Vagina (tissue), 2 donors: Measurements from ENCODE around the gene SAE1. TPM values are rescaled to one million over a fixed set of nuclear protein-coding genes. Genes with fewer than 3 reads are reported as not detected.

Source experiments
- DNase-seq, 2 donors: peaks; one replicate each; pipeline ENCODE4 v3.0.0-alpha.2; 2017; ENCODE audit errors: extremely low spot score in 2 of 2
- H3K27ac ChIP-seq: fragments of 200-600 bp; sonication (generic); one replicate; pipeline ENCODE4 v1.5.1; 2019
- H3K27me3 ChIP-seq: fragments of 200-600 bp; sonication (generic); one replicate; pipeline ENCODE4 v1.5.1; 2019
- H3K36me3 ChIP-seq, 2 donors: fragments of 200-600 bp; sonication (generic); one replicate each; pipeline ENCODE4 v1.5.1; 2017 to 2019
- H3K4me1 ChIP-seq: fragments of 200-600 bp; sonication (generic); one replicate; pipeline ENCODE4 v1.5.1; 2019
- H3K4me3 ChIP-seq, 2 donors: fragments of 200-600 bp; sonication (generic); 1 replicate in 1 of 2; 2 replicates in 1 of 2; pipeline ENCODE4 v1.5.1; 2016 to 2019
- H3K9me3 ChIP-seq: fragments of 200-600 bp; sonication (generic); one replicate; pipeline ENCODE4 v1.5.1; 2019
- POLR2A ChIP-seq, 2 donors: fragments of 450-650 bp; IDR thresholded peaks; one replicate each; pipeline ENCODE4 v1.6.1; 2017; ENCODE audit warnings: antibody characterized with exemption in 2 of 2, mild to moderate bottlenecking in 2 of 2, moderate library complexity in 2 of 2
- POLR2AphosphoS5 ChIP-seq, 2 donors: sonication (generic); formaldehyde crosslinking; IDR thresholded peaks; one replicate each; pipeline ENCODE4 v1.9.0; 2017; ENCODE audit warnings: antibody characterized with exemption in 2 of 2, mild to moderate bottlenecking in 2 of 2, low read depth in 1 of 2; ENCODE audit not compliant: insufficient read depth in 1 of 2
- intact Hi-C: fragments of 100-400 bp; cut with DNase I; formaldehyde crosslinking; loops from one replicate; pipeline ENCODE4 v1.15.1; 2023
- total RNA-seq: library from RNA; depleted of rRNA; stranded (reverse); fragments of >200 nt; gene quantifications from one replicate; pipeline ENCODE4 v1.2.3, GENCODE V29; 2016
- TF ChIP-seq, protein P1 (sequence below), 3 experiments: fragments of 450-650 bp in 2 of 3; fragments of 200-600 bp in 1 of 3; sonication (generic) in 1 of 3; IDR thresholded peaks; one replicate each; pipeline ENCODE4 v1.5.1; 2017 to 2019; ENCODE audit warnings: antibody characterized with exemption in 3 of 3, mild to moderate bottlenecking in 2 of 3, moderate library complexity in 2 of 3

SAE1 gene
- total RNA-seq, 1 donor from 2014 or later, result 32.7 TPM

- H3K9me3 ChIP-seq, result no peaks in the 10 kb centered on the region
- no peak for DNase-seq
- H3K4me3 ChIP-seq, result peak overlapping the region; percentile 83 to 89
- H3K27ac ChIP-seq, result peak overlapping the region; percentile 98
- intact Hi-C loops, result no loop called here
- H3K36me3 ChIP-seq, result no peaks in the 10 kb centered on the region
- peaks cover 44% of the 10 kb centered on the region for H3K4me1 ChIP-seq
- TF ChIP-seq POLR2AphosphoS5 (IDR thresholded peaks at IDR 0.05; ENCODE audit: insufficient read depth in 1 of 2, low read depth in 1 of 2), result no peak
- no peak for TF ChIP-seq POLR2A (IDR thresholded peaks at IDR 0.05)
- no peaks in the 10 kb centered on the region for H3K27me3 ChIP-seq
Observed at GRCh38 chr19:47111006-47111621, 19.5 kb upstream of the SAE1 start.

DNA sequence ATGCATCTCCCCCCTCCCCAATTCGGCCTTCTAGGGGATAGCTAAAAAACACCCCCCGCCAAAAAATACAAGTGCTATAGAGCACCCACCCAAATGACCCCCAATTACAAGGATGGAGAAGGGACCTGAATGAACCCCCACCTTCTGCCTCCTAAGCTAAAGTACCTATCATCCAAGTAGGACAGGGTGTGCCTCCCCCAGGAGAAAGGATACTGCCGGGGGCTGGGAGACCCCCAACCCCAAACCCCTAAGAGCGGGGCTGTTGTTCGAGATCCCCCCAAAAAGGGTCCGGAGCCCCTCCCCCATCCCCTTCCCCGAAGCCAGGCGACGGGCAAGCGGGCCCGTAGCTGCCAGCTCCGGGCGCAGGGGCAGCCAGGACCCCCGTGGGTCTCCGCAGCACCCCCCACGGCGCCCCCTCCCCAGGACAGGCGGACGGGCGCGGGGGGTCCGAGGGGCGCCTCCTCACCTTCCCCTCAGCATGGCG, 18.9 kb upstream of the SAE1 start:
- H3K4me1 ChIP-seq, result peaks cover 38% of the 10 kb centered on the region
- no peaks in the 10 kb centered on the region for H3K27me3 ChIP-seq
- DNase-seq, result no peak
- no peak for TF ChIP-seq POLR2A (IDR thresholded peaks at IDR 0.05)
- TF ChIP-seq POLR2AphosphoS5 (IDR thresholded peaks at IDR 0.05; ENCODE audit: insufficient read depth in 1 of 2, low read depth in 1 of 2), result peak in 1 of 2 donors; percentile 73
- no peaks in the 10 kb centered on the region for H3K36me3 ChIP-seq
- peak overlapping the region; percentile 98 for H3K27ac ChIP-seq
- peak overlapping the region; percentile 83 to 89 for H3K4me3 ChIP-seq
- H3K9me3 ChIP-seq, result no peaks in the 10 kb centered on the region
- intact Hi-C loops, result no loop called here

DNA sequence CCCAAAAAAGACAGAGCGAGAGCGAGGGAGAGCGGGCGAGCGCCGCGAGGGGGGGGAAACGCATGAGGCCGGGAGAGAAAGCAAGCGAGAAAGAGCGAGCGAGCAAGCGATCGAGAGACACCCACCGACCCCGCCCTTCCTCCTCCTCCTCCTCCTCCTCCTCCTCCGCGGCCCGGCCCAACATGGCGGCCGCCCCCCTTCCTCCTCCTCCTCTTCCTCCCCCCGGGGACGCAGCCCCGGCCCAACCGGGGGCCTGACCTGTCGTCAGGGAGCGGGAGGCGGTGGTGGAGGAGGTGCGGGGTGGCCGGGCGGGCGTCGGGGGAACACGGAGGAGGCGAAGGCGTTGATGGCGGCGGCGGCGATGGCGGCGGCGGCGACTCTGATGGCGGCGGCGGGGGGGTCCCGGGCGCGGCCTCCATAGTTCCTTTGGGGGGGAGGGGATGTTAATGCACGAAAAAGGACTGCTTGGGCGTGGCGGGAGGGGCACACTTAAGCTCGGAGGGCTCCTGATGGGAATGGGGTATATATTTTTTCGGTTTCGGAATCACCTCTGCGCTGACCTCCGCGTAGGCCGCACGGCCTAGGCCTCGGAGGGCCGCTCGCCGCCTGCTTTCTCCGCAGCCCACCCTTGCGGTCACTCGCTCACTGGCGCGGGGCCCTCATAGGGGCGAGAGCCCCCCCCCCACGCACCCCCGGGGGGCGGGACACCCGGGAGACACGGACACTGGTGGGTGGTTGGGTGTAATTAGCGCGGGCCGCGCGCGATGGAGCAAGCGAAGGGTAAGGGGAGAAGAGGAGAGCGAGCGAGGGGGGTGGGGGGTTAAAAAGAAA, 18.3 kb upstream of the SAE1 start:
- Histone ChIP-seq H3K4me3 (peak overlapping the region; percentile 83 to 89), H3K36me3 (no peaks in the 10 kb centered on the region), H3K27ac (peak overlapping the region; percentile 98), H3K4me1 (peaks cover 31% of the 10 kb centered on the region), H3K9me3 (no peaks in the 10 kb centered on the region), H3K27me3 (no peaks in the 10 kb centered on the region)
- no peak for DNase-seq
- intact Hi-C loops, result no loop called here
- TF ChIP-seq, protein P1, sequence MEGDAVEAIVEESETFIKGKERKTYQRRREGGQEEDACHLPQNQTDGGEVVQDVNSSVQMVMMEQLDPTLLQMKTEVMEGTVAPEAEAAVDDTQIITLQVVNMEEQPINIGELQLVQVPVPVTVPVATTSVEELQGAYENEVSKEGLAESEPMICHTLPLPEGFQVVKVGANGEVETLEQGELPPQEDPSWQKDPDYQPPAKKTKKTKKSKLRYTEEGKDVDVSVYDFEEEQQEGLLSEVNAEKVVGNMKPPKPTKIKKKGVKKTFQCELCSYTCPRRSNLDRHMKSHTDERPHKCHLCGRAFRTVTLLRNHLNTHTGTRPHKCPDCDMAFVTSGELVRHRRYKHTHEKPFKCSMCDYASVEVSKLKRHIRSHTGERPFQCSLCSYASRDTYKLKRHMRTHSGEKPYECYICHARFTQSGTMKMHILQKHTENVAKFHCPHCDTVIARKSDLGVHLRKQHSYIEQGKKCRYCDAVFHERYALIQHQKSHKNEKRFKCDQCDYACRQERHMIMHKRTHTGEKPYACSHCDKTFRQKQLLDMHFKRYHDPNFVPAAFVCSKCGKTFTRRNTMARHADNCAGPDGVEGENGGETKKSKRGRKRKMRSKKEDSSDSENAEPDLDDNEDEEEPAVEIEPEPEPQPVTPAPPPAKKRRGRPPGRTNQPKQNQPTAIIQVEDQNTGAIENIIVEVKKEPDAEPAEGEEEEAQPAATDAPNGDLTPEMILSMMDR (IDR thresholded peaks at IDR 0.05), result no peak
- TF ChIP-seq POLR2A (IDR thresholded peaks at IDR 0.05), result peak in 1 of 2 donors; percentile 79

DNA sequence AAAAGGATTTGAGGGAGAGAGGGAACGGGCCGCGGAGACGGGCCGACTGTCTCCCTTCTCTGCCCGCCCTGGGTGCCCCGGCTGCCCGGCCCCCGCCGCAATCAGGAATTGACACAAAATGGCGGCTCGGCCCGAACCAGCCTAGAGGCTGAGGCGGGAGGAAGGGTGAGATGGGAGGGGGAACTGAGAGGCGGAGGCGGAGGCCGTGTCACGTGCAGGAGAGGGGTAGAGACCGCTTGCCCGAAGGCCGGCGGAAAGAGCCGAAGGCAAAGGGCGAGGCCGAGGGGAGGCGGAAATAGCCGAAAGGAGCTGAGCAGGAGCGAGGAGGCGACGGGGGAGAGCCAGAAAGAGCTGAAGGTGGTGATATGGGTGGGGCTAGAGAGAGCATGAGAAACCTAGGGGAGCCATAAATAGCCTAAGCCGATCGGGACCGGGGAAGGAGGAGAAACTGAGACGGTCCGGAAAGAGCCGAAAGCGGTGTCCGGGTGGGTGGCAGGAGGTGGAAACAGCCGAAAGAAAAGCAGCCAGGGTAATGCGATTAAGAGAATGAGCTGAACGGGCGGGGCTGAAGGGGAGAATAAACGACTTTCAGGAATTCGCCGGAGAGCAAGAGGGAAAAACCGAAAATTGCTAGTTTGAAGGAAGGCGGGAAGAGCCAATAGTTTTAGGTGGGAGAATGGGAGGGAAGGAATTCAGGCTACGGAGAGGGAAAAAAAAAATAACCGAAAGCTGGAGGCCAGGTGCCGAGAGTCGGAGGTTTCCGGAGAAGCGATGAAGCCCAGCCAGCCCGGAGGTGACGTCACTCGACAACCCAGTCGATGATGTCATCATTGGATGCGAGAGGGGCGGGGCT, 17.4 kb upstream of the SAE1 start, which contains the start of gene ZC3H4:
TSS of gene ZC3H4 (minus strand) at position 780 of the 853 bp plus-strand sequence. CDS start 1,192 bp downstream, outside the sequence.
- peak in 1 of 2 donors; percentile 99 for DNase-seq
- no peaks in the 10 kb centered on the region for H3K36me3 ChIP-seq
- no peaks in the 10 kb centered on the region for H3K27me3 ChIP-seq
- H3K4me1 ChIP-seq, result peaks cover 23% of the 10 kb centered on the region
- TF ChIP-seq, protein P1 (IDR thresholded peaks at IDR 0.05), result no peak
- peak in 1 of 2 donors; percentile 93 for TF ChIP-seq POLR2A (IDR thresholded peaks at IDR 0.05)
- TF ChIP-seq POLR2AphosphoS5 (IDR thresholded peaks at IDR 0.05; ENCODE audit: insufficient read depth in 1 of 2, low read depth in 1 of 2), result peak; percentile 95 to 97
- peak within 1 kb of the TSS; percentile 98 for H3K27ac ChIP-seq
- H3K9me3 ChIP-seq, result no peaks in the 10 kb centered on the region
- H3K4me3 ChIP-seq, result peak within 1 kb of the TSS; percentile 83 to 89
- intact Hi-C loops, result no loop called here

DNA sequence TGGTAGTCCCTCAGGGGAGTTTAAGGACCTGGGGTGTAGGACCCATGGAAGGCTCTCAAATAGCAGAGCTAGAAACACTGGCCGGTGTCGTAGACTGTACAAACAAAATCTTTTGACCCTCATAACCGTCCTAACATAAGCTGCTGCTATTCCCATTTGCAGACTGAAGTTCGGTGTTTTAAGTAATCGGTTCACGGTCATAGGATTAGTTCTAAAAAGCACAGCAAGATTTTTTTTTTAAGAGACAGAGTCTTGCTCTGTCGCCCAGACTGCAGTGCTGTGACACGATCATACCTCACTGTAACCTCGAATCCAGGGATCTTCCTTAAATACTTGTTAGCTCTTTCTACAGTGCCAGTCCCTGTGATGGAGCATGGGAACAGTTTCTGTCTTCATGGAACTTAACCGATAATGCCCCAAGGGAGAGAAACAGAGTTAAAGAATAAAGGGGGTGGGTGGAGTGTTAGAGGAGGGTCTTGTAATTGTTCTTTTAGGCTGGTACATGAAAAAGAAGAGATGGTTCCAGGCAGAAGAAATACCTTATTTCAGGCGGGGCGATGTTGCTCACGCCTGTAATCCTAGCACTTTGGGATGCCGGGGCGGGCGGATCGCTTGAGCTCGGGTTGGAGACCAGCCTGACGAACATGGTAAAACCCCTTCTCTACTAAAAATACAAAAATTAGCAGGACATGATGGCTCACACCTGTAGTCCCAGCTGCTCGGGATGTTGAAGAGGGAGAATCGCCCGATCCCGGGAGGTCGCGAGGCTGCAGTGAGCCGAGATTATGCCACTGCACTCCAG, 16.6 kb upstream of the SAE1 start:
- Histone ChIP-seq H3K9me3 (no peaks in the 10 kb centered on the region), H3K27me3 (no peaks in the 10 kb centered on the region), H3K4me3 (peak overlapping the region; percentile 83 to 89), H3K4me1 (peaks cover 14% of the 10 kb centered on the region), H3K27ac (peak overlapping the region; percentile 98), H3K36me3 (no peaks in the 10 kb centered on the region)
- no peak for DNase-seq
- no peak for TF ChIP-seq POLR2A (IDR thresholded peaks at IDR 0.05)
- TF ChIP-seq POLR2AphosphoS5 (IDR thresholded peaks at IDR 0.05; ENCODE audit: insufficient read depth in 1 of 2, low read depth in 1 of 2), result no peak
- TF ChIP-seq, protein P1 (IDR thresholded peaks at IDR 0.05), result no peak
- intact Hi-C loops, result no loop called here
